OCI-LY7 (cell line): ENCODE results near the gene KNDC1.

Experiments
- EZH2phosphoT487 ChIP-seq: fragments of 200-600 bp; sonication (generic); IDR thresholded peaks from 2 replicates; pipeline ENCODE4 v1.6.1; 2018; ENCODE audit warnings: low read depth, borderline replicate concordance, mild to moderate bottlenecking, mixed run types, antibody characterized with exemption, low read length, moderate library complexity, mixed read lengths
- TF ChIP-seq, protein P1 (sequence below): fragments of 200-600 bp; sonication (generic); conservative IDR thresholded peaks from 2 replicates; pipeline ENCODE4 v1.5.1; 2014; ENCODE audit warnings: mild to moderate bottlenecking, antibody characterized with exemption, low read length, moderate library complexity, mixed read lengths

DNA sequence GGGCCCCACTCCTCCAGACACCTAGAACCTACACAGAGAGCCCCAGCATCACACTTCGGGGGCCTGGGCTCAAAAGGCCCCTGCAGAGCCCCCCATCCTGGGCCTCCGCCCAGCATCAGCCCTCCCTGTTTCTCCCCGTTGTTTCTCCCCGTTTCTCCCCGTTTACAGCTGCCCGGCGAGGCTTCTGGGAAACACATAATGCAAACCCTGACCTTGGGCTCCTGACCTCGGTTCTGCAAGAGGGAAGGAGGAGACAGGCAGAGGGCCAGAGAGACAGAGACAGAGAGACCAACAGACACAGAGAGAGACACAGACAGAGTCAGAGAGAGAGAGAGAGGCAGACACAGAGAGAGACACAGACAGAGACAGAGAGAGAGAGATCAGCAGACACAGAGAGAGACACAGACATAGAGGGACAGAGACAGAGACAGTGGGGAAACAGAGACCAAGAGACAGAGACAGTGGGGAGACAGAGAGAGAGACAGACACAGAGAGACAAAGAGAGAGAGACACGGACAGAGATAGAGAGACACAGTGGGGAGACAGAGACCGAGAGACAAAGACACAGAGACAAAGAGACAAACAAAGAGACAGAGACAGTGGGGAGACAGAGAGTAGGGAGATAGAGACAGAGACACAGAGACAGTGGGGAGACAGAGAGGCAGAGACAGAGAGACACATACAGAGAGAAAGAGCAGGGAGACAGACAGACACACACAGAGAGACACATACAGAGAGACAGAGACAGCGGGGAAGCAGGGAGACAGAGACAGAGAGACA, 90.1 kb downstream of the KNDC1 start:
- TF ChIP-seq, protein P1, sequence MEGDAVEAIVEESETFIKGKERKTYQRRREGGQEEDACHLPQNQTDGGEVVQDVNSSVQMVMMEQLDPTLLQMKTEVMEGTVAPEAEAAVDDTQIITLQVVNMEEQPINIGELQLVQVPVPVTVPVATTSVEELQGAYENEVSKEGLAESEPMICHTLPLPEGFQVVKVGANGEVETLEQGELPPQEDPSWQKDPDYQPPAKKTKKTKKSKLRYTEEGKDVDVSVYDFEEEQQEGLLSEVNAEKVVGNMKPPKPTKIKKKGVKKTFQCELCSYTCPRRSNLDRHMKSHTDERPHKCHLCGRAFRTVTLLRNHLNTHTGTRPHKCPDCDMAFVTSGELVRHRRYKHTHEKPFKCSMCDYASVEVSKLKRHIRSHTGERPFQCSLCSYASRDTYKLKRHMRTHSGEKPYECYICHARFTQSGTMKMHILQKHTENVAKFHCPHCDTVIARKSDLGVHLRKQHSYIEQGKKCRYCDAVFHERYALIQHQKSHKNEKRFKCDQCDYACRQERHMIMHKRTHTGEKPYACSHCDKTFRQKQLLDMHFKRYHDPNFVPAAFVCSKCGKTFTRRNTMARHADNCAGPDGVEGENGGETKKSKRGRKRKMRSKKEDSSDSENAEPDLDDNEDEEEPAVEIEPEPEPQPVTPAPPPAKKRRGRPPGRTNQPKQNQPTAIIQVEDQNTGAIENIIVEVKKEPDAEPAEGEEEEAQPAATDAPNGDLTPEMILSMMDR, result no peak
- no peak for TF ChIP-seq EZH2phosphoT487
